Left cardiac atrium (tissue), 4 donors: ENCODE measurements around the gene C5orf58. TPM values are rescaled to one million over a fixed set of nuclear protein-coding genes. Genes with fewer than 3 reads are reported as not detected.
"Not testable (repeated sequence)": the region's sequence is repeated elsewhere in the genome, so short reads cannot be mapped to it uniquely, and the experiment has no call there.

Experiments used
- ATAC-seq, 2 donors: fragments of 200-7000 bp; cut with Tn5 transposase; one replicate each; pipeline ENCODE4 v1.9.1; 2020; ENCODE audit warnings: mild to moderate bottlenecking in 2 of 2, moderate library complexity in 2 of 2
- DNase-seq: peaks from one replicate; pipeline ENCODE4 v3.0.0-alpha.2; 2020
- intact Hi-C, 2 donors: fragments of 100-400 bp; cut with DNase I; formaldehyde crosslinking; loops; one replicate each; pipeline versions ENCODE4 v1.14.1 to v1.15.1; 2022 to 2023
- total RNA-seq, 2 donors: library from RNA; stranded (reverse); fragmentation: NEBNext Ultra II Directional; extraction: Animal tissue kit (Norgen Biotek cat#: 25700); gene quantifications; one replicate each; pipeline ENCODE4 v1.2.1, GENCODE V29; 2021
- donor health status: DM: no; HTN: yes; CAD: no.
- donor health status: DM: no; HTN: yes; CAD: no; lungs with severe emphysema.
- donor health status: DM: yes; HTN: yes; CAD: no.
- donor health status: Dilated cardiomyopathy.

C5orf58 gene
- total RNA-seq, 2 donors from 2014 or later = not detected

GRCh38 chr5:170220191-170220590 lies 12.6 kb upstream of the C5orf58 start:
- no peak for DNase-seq
- intact Hi-C loops = loop anchor here in 1 of 2 donors (10.0 kb wide), 1 partner anchor 405 kb away; no protein-coding TSS in a partner anchor
- ATAC-seq = no peak

GRCh38 chr5:170221327-170221741 lies 11.5 kb upstream of the C5orf58 start:
- DNase-seq (no peak), ATAC-seq (peak; percentile 15 to 45)
- intact Hi-C loops = loop anchor here in 1 of 2 donors (10.0 kb wide), 1 partner anchor 403 kb away; no protein-coding TSS in a partner anchor

GRCh38 chr5:170223360-170223759 lies 9.4 kb upstream of the C5orf58 start:
- ATAC-seq (peak in 1 of 2 donors; percentile 28), DNase-seq (no peak)
- intact Hi-C loops = loop anchor here in 1 of 2 donors (10.0 kb wide), 1 partner anchor 401 kb away; no protein-coding TSS in a partner anchor

- intact Hi-C loops = loop anchor here in 1 of 2 donors (2.0 to 10.0 kb wide), 2 partner anchors 197 to 401 kb away; no protein-coding TSS in a partner anchor
- no peak for ATAC-seq
Observed at GRCh38 chr5:170223906-170224305, 8.9 kb upstream of the C5orf58 start.

GRCh38 chr5:170225326-170226128 lies 7.3 kb upstream of the C5orf58 start:
- intact Hi-C loops = loop anchor here (2.0 to 10.0 kb wide), 5 partner anchors 42 to 399 kb away; no protein-coding TSS in a partner anchor
- DNase-seq (peak; percentile 80), ATAC-seq (peak; percentile 77 to 81)

More at GRCh38 chr5:170223906-170224305, 8.9 kb upstream of the C5orf58 start:
- DNase-seq = no peak

GRCh38 chr5:170226129-170226615 lies 6.6 kb upstream of the C5orf58 start:
- DNase-seq (no peak), ATAC-seq (no peak)
- intact Hi-C loops = loop anchor here (2.0 to 10.0 kb wide), 4 partner anchors 41 to 399 kb away; no protein-coding TSS in a partner anchor

- DNase-seq (no peak), ATAC-seq (no peak)
- intact Hi-C loops = loop anchor here (2.0 to 10.0 kb wide), 4 partner anchors 41 to 398 kb away; no protein-coding TSS in a partner anchor
Observed at GRCh38 chr5:170226661-170227060, 6.1 kb upstream of the C5orf58 start.

- ATAC-seq = no peak
- intact Hi-C loops = loop anchor here (5.0 to 10.0 kb wide), 3 partner anchors 38 to 396 kb away; no protein-coding TSS in a partner anchor
- DNase-seq = no peak
Observed at GRCh38 chr5:170228762-170229435, 3.9 kb upstream of the C5orf58 start.

GRCh38 chr5:170233358-170233892 lies 640 bp downstream of the C5orf58 start:
- intact Hi-C loops = no loop called here
- ATAC-seq (no peak), DNase-seq (no peak)

GRCh38 chr5:170235876-170236864 lies 3.4 kb downstream of the C5orf58 start:
- ATAC-seq (no peak), DNase-seq (no peak)
- intact Hi-C loops = no loop called here

GRCh38 chr5:170238456-170239196 lies 5.8 kb downstream of the C5orf58 start:
- no peak for DNase-seq
- ATAC-seq = no peak
- intact Hi-C loops = no loop called here

- ATAC-seq, intact Hi-C loops, DNase-seq: not testable (repeated sequence)
Observed at GRCh38 chr5:170245436-170245835, 12.7 kb downstream of the C5orf58 start.

GRCh38 chr5:170246126-170246870 lies 13.5 kb downstream of the C5orf58 start:
- no peak for DNase-seq

GRCh38 chr5:170247363-170247762 lies 14.6 kb downstream of the C5orf58 start:
- ATAC-seq (peak in 1 of 2 donors; percentile 34), DNase-seq (no peak)
- intact Hi-C loops = no loop called here

More at GRCh38 chr5:170246126-170246870, 13.5 kb downstream of the C5orf58 start:
- no peak for ATAC-seq
- intact Hi-C loops = no loop called here

GRCh38 chr5:170248172-170248930 lies 15.6 kb downstream of the C5orf58 start:
- ATAC-seq = no peak
- intact Hi-C loops = no loop called here
- DNase-seq = no peak

- ATAC-seq, intact Hi-C loops, DNase-seq: not testable (repeated sequence)
Observed at GRCh38 chr5:170248931-170249227, 16.1 kb downstream of the C5orf58 start.
